Esophagus muscularis mucosa (tissue), 4 donors: Measurements from ENCODE around the gene CBFA2T3.

Experiments
- CTCF ChIP-seq, 3 experiments: fragments of 200-600 bp in 2 of 3; fragments of 450-650 bp in 1 of 3; sonication (generic) in 2 of 3; IDR thresholded peaks; one replicate each; pipeline ENCODE4 v1.5.1; 2017 to 2019; ENCODE audit warnings: antibody characterized with exemption in 3 of 3, mild to moderate bottlenecking in 2 of 3, moderate library complexity in 1 of 3
- EP300 ChIP-seq: sonication (generic); formaldehyde crosslinking; IDR thresholded peaks from one replicate; pipeline ENCODE4 v1.6.1; 2017; ENCODE audit warnings: antibody characterized with exemption
- POLR2A ChIP-seq: fragments of 450-650 bp; IDR thresholded peaks from one replicate; pipeline ENCODE4 v1.6.1; 2017; ENCODE audit warnings: antibody characterized with exemption, moderate library complexity, mild to moderate bottlenecking, low read depth
- POLR2AphosphoS5 ChIP-seq, 2 donors: sonication (generic); formaldehyde crosslinking; IDR thresholded peaks; one replicate each; pipeline ENCODE4 v1.6.1; 2017; ENCODE audit warnings: antibody characterized with exemption in 2 of 2

DNA sequence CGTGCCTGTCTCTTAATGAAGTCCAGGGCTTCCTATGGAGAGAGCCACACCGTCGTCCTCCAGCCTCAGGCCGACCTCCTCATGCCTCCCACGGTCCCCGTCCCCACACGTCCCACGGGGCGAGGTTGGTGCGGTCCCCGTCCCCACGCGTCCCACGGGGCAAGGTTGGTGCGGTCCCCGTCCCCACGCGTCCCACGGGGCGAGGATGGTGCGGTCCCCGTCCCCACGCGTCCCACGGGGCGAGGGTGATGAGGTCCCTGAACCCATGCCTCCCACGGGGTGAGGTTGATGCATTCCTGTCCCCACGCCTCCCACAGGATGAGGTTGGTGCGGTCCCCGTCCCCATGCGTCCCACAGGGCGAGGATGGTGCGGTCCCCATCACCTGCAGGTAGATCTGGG is 141.2 kb downstream of the CBFA2T3 start:
- TF ChIP-seq CTCF (IDR thresholded peaks at IDR 0.05) (no peak), POLR2A (no peak), POLR2AphosphoS5 (IDR thresholded peaks at IDR 0.05) (no peak), EP300 (no peak)
